ENCODE results near the gene FANCG. TPM values are rescaled to one million over a fixed set of nuclear protein-coding genes. Genes with fewer than 3 reads are reported as not detected.

Gene FANCG
- total RNA-seq, 1 donor from 2014 or later = 9.7 TPM

DNA sequence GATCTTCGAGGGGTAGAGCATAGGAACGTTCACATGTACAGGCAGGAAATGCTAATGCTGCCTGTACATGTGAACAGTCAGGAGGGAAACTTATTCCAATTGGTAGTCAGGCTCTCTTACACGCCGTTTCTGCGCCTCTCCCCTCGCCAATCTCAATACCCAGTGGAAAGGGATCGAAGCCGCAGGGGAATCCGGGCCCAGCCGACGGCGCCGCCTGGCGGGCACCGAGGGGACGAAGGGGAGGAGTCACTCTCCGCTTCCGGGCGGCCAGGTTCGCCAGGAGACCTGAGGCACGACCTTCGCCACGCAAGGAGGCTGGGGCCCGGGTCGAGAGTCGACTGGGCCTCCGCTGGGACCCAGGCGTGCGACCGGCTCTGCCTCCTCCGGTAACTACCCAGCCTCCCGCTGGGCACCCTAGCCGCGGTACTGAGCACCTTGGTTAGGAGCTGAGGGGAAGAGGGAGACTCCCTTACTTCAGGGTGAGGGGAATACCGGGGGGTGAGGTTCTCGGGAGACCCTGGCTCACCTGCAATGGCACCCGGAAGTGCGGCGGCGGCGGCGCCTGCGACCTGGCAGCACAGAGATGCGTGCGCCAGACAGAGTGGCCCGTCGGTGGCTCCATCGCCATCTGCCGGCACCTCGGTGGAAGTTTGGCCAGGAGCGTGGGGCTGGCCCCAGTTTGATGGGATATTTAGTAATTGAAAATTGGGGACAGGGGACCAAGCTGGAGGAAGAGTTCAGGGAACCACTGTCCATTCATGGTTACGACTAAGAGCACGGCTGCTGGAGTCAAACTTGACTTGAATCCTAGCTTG is 16.5 kb upstream of the FANCG start, which contains the start of gene PIGO:
TSS of gene PIGO (minus strand) at position 557 of the 815 bp plus-strand sequence. CDS start 1,026 bp downstream, outside the sequence.
- DNase-seq (ENCODE audit: low read depth) (peak; percentile 73), FAIRE-seq (no peak)
- peaks cover 23% of the 10 kb centered on the region for H3K36me3 ChIP-seq (ENCODE audit: control insufficient read depth, insufficient read depth, low read length)

DNA sequence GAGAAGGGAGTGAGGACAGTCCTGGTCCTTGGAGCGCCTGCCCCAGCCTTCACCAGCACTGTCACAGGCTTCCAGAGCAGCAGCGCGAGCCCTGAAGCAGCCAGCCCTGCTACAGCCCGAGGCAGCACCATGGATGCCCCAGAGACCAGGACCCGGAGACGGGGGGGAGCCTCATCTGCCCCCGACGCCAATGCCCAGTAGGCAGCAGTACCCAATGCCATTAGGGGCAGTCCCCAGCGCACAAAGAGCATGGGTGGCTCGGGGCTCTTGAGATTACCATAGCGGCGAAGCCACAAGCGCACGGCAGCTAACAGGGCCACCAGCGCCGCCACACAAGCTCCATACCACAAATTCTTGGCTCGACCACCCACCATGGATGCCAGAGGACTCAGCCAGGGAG is 11.8 kb upstream of the FANCG start:
- H3K36me3 ChIP-seq (ENCODE audit: control insufficient read depth, insufficient read depth, low read length) = peaks cover 20% of the 10 kb centered on the region

More for the DNA sequence above, 16.5 kb upstream of the FANCG start, which contains the start of gene PIGO:
- TF ChIP-seq, protein P1, sequence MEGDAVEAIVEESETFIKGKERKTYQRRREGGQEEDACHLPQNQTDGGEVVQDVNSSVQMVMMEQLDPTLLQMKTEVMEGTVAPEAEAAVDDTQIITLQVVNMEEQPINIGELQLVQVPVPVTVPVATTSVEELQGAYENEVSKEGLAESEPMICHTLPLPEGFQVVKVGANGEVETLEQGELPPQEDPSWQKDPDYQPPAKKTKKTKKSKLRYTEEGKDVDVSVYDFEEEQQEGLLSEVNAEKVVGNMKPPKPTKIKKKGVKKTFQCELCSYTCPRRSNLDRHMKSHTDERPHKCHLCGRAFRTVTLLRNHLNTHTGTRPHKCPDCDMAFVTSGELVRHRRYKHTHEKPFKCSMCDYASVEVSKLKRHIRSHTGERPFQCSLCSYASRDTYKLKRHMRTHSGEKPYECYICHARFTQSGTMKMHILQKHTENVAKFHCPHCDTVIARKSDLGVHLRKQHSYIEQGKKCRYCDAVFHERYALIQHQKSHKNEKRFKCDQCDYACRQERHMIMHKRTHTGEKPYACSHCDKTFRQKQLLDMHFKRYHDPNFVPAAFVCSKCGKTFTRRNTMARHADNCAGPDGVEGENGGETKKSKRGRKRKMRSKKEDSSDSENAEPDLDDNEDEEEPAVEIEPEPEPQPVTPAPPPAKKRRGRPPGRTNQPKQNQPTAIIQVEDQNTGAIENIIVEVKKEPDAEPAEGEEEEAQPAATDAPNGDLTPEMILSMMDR (IDR thresholded peaks at IDR 0.05; ENCODE audit: insufficient read depth, low read length, severe bottlenecking) = peak; percentile 98
- no peaks in the 10 kb centered on the region for H3K27me3 ChIP-seq (ENCODE audit: control insufficient read depth, insufficient read depth, low read length)
- peak within 1 kb of the TSS; percentile 98 for H3K4me3 ChIP-seq (ENCODE audit: low read depth, low read length)

GRCh38 chr9:35089434-35089833 is 9.7 kb upstream of the FANCG start:
- H3K36me3 ChIP-seq (ENCODE audit: control insufficient read depth, insufficient read depth, low read length) = peaks cover 20% of the 10 kb centered on the region
- TF ChIP-seq, protein P1 (IDR thresholded peaks at IDR 0.05; ENCODE audit: insufficient read depth, low read length, severe bottlenecking) = no peak
- FAIRE-seq (no peak), DNase-seq (ENCODE audit: low read depth) (no peak)
- H3K4me3 ChIP-seq (ENCODE audit: low read depth, low read length) = no peak overlapping the region
- H3K27me3 ChIP-seq (ENCODE audit: control insufficient read depth, insufficient read depth, low read length) = no peaks in the 10 kb centered on the region

More for the DNA sequence above, 11.8 kb upstream of the FANCG start:
- TF ChIP-seq, protein P1 (IDR thresholded peaks at IDR 0.05; ENCODE audit: insufficient read depth, low read length, severe bottlenecking) = no peak
- H3K27me3 ChIP-seq (ENCODE audit: control insufficient read depth, insufficient read depth, low read length) = no peaks in the 10 kb centered on the region
- FAIRE-seq (no peak), DNase-seq (ENCODE audit: low read depth) (no peak)
- no peak overlapping the region for H3K4me3 ChIP-seq (ENCODE audit: low read depth, low read length)

DNA sequence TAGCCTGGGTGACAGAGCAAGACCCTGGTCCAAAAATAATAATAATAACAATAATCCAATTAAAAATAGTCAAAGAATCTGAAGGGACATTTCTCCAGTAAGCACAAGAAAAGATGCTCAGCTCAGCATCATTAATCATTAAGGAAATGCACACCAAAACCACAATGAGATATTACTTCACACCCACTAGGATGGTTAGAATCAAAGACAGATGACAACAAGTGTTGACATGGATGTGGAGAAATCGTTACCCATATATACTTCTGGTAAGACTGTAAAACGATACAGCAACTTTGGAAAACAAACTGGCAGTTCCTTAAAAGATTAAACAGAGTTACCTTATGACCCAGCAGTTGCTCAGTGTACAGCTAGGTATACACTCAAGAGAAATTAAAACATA is 5.3 kb upstream of the FANCG start:
- no peak for DNase-seq (ENCODE audit: low read depth)
- FAIRE-seq = no peak
- Histone ChIP-seq H3K36me3 (ENCODE audit: control insufficient read depth, insufficient read depth, low read length) (peaks cover 5% of the 10 kb centered on the region), H3K4me3 (ENCODE audit: low read depth, low read length) (no peak overlapping the region), H3K27me3 (ENCODE audit: control insufficient read depth, insufficient read depth, low read length) (no peaks in the 10 kb centered on the region)
- TF ChIP-seq, protein P1 (IDR thresholded peaks at IDR 0.05; ENCODE audit: insufficient read depth, low read length, severe bottlenecking) = no peak

DNA sequence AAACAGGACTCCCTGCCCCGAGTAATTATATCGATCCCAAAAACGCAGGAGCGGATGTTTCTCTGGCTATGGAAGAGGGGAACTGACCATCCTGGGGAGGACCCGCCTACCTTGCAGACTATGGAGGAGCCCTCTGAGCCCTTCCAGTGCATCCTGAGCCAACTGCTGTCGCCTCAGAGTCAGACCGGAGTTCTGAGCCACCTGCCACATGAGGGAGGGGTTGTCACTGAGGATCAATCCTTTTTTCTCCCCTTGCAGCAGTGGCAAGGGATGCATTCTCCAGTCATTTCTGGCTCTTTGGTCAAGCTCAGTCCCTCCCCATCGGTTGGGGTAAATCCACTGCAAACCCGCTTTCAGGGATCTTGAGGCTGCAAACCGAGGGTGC is 709 bp downstream of the FANCG start:
- Histone ChIP-seq H3K4me3 (ENCODE audit: low read depth, low read length) (peak overlapping the region; percentile 77), H3K36me3 (ENCODE audit: control insufficient read depth, insufficient read depth, low read length) (peaks cover 2% of the 10 kb centered on the region), H3K27me3 (ENCODE audit: control insufficient read depth, insufficient read depth, low read length) (no peaks in the 10 kb centered on the region)
- no peak for DNase-seq (ENCODE audit: low read depth)
- FAIRE-seq = no peak
- TF ChIP-seq, protein P1 (IDR thresholded peaks at IDR 0.05; ENCODE audit: insufficient read depth, low read length, severe bottlenecking) = no peak
